IgD-negative memory B cell (primary cell): ENCODE results near the gene CUX1. TPM values are rescaled to one million over a fixed set of nuclear protein-coding genes. Genes with fewer than 3 reads are reported as not detected.
A peak's percentile ranks its signal among the peaks of the same experiment; 100 is the strongest.

Experiments used
- H3K27ac Mint-ChIP-seq, 3 donors: one replicate each; pipeline ENCODE4 v1.8.0; 2020 to 2022; ENCODE audit warnings: mild to moderate bottlenecking in 3 of 3, mixed read lengths in 3 of 3, moderate library complexity in 1 of 3
- H3K27me3 Mint-ChIP-seq: one replicate; pipeline ENCODE4 v1.8.0; 2021; ENCODE audit warnings: mixed read lengths
- H3K36me3 Mint-ChIP-seq: one replicate; pipeline ENCODE4 v1.8.0; 2020; ENCODE audit warnings: mild to moderate bottlenecking, mixed read lengths
- H3K4me1 Mint-ChIP-seq, 3 donors: one replicate each; pipeline ENCODE4 v1.8.0; 2020 to 2022; ENCODE audit warnings: mixed read lengths in 3 of 3, mild to moderate bottlenecking in 1 of 3
- H3K4me3 Mint-ChIP-seq, 4 donors: one replicate each; pipeline ENCODE4 v1.8.0; 2020 to 2022; ENCODE audit warnings: mild to moderate bottlenecking in 4 of 4, mixed read lengths in 4 of 4, moderate library complexity in 3 of 4
- H3K9me3 Mint-ChIP-seq, 3 donors: one replicate each; pipeline ENCODE4 v1.8.0; 2020 to 2021; ENCODE audit warnings: mixed read lengths in 3 of 3, mild to moderate bottlenecking in 1 of 3
- polyA plus RNA-seq: library from polyadenylated mRNA; unstranded; fragments of 300-500 nt; fragmentation: Illumina TruSeq; gene quantifications from one replicate; pipeline ENCODE4 v1.2.3, GENCODE V29; 2021

Gene CUX1
- polyA plus RNA-seq, 1 donor from 2014 or later = 22.2 TPM

GRCh38 chr7:101905203-101905865, 87.9 kb downstream of the CUX1 start:
- H3K4me1 Mint-ChIP-seq = peaks cover 10 to 20% (median 16%) of the 10 kb centered on the region in 3 donors
- H3K4me3 Mint-ChIP-seq = no peak overlapping the region
- no peak overlapping the region for H3K27ac Mint-ChIP-seq
- no peaks in the 10 kb centered on the region for H3K9me3 Mint-ChIP-seq
- no peaks in the 10 kb centered on the region for H3K27me3 Mint-ChIP-seq
- peaks cover 6% of the 10 kb centered on the region for H3K36me3 Mint-ChIP-seq

GRCh38 chr7:101906291-101907240, 89.1 kb downstream of the CUX1 start:
- no peak overlapping the region for H3K27ac Mint-ChIP-seq
- peaks cover 6% of the 10 kb centered on the region for H3K36me3 Mint-ChIP-seq
- H3K4me1 Mint-ChIP-seq = peaks cover 10 to 20% (median 16%) of the 10 kb centered on the region in 3 donors
- no peaks in the 10 kb centered on the region for H3K9me3 Mint-ChIP-seq
- no peaks in the 10 kb centered on the region for H3K27me3 Mint-ChIP-seq
- H3K4me3 Mint-ChIP-seq = no peak overlapping the region

GRCh38 chr7:101910991-101911799, 93.8 kb downstream of the CUX1 start:
- Mint-ChIP-seq H3K4me3 (no peak overlapping the region), H3K27ac (no peak overlapping the region), H3K9me3 (no peaks in the 10 kb centered on the region), H3K36me3 (no peaks in the 10 kb centered on the region), H3K27me3 (no peaks in the 10 kb centered on the region), H3K4me1 (peaks cover 7 to 10% (median 9%) of the 10 kb centered on the region in 3 donors)

- no peaks in the 10 kb centered on the region for H3K36me3 Mint-ChIP-seq
- no peaks in the 10 kb centered on the region for H3K9me3 Mint-ChIP-seq
- H3K27me3 Mint-ChIP-seq = no peaks in the 10 kb centered on the region
- H3K27ac Mint-ChIP-seq = no peak overlapping the region
- peaks cover 7 to 10% (median 9%) of the 10 kb centered on the region in 3 donors for H3K4me1 Mint-ChIP-seq
- H3K4me3 Mint-ChIP-seq = no peak overlapping the region
These were observed 94.6 kb downstream of the CUX1 start for GRCh38 chr7:101911800-101912715.

- Mint-ChIP-seq H3K9me3 (no peaks in the 10 kb centered on the region), H3K4me3 (no peak overlapping the region), H3K27me3 (no peaks in the 10 kb centered on the region), H3K4me1 (peaks cover 7 to 10% (median 9%) of the 10 kb centered on the region in 3 donors), H3K27ac (no peak overlapping the region), H3K36me3 (peaks cover under 1% of the 10 kb centered on the region)
These were observed 95.3 kb downstream of the CUX1 start for GRCh38 chr7:101912716-101913110.

- H3K4me1 Mint-ChIP-seq = peaks cover 7 to 10% (median 9%) of the 10 kb centered on the region in 3 donors
These were observed 95.9 kb downstream of the CUX1 start for GRCh38 chr7:101913247-101913721.

GRCh38 chr7:101913851-101914250, 96.4 kb downstream of the CUX1 start:
- Mint-ChIP-seq H3K27ac (peak overlapping the region in 1 of 3 donors; percentile 70), H3K4me3 (peak overlapping the region in 1 of 4 donors; percentile 45), H3K27me3 (no peaks in the 10 kb centered on the region), H3K4me1 (peaks cover 4 to 9% (median 7%) of the 10 kb centered on the region in 3 donors), H3K36me3 (peaks cover 2% of the 10 kb centered on the region), H3K9me3 (no peaks in the 10 kb centered on the region)

More at GRCh38 chr7:101913247-101913721, 95.9 kb downstream of the CUX1 start:
- no peaks in the 10 kb centered on the region for H3K9me3 Mint-ChIP-seq
- no peak overlapping the region for H3K27ac Mint-ChIP-seq
- H3K36me3 Mint-ChIP-seq = peaks cover 2% of the 10 kb centered on the region
- no peaks in the 10 kb centered on the region for H3K27me3 Mint-ChIP-seq
- peak overlapping the region in 1 of 4 donors; percentile 45 for H3K4me3 Mint-ChIP-seq

- H3K4me3 Mint-ChIP-seq = no peak overlapping the region
- no peaks in the 10 kb centered on the region for H3K9me3 Mint-ChIP-seq
- peaks cover 2% of the 10 kb centered on the region for H3K36me3 Mint-ChIP-seq
- peaks cover 5 to 6% (median 6%) of the 10 kb centered on the region in 3 donors for H3K4me1 Mint-ChIP-seq
- H3K27ac Mint-ChIP-seq = no peak overlapping the region
- no peaks in the 10 kb centered on the region for H3K27me3 Mint-ChIP-seq
These were observed 97.6 kb downstream of the CUX1 start for GRCh38 chr7:101915000-101915399.

- no peak overlapping the region for H3K27ac Mint-ChIP-seq
- peaks cover 5 to 6% (median 6%) of the 10 kb centered on the region in 3 donors for H3K4me1 Mint-ChIP-seq
- H3K27me3 Mint-ChIP-seq = no peaks in the 10 kb centered on the region
- H3K9me3 Mint-ChIP-seq = no peaks in the 10 kb centered on the region
- peaks cover 2% of the 10 kb centered on the region for H3K36me3 Mint-ChIP-seq
- no peak overlapping the region for H3K4me3 Mint-ChIP-seq
These were observed 98.8 kb downstream of the CUX1 start for GRCh38 chr7:101916041-101916800.

GRCh38 chr7:101916876-101917275, 99.5 kb downstream of the CUX1 start:
- Mint-ChIP-seq H3K4me1 (peaks cover 5 to 6% (median 6%) of the 10 kb centered on the region in 3 donors), H3K27ac (no peak overlapping the region), H3K27me3 (no peaks in the 10 kb centered on the region), H3K9me3 (no peaks in the 10 kb centered on the region), H3K36me3 (peaks cover 2% of the 10 kb centered on the region), H3K4me3 (no peak overlapping the region)

- peaks cover 5 to 6% (median 6%) of the 10 kb centered on the region in 3 donors for H3K4me1 Mint-ChIP-seq
- no peaks in the 10 kb centered on the region for H3K27me3 Mint-ChIP-seq
- no peak overlapping the region for H3K27ac Mint-ChIP-seq
- H3K4me3 Mint-ChIP-seq = no peak overlapping the region
- H3K36me3 Mint-ChIP-seq = peaks cover 2% of the 10 kb centered on the region
- no peaks in the 10 kb centered on the region for H3K9me3 Mint-ChIP-seq
These were observed 100.1 kb downstream of the CUX1 start for GRCh38 chr7:101917566-101917965.

- peaks cover 5 to 6% (median 6%) of the 10 kb centered on the region in 3 donors for H3K4me1 Mint-ChIP-seq
- H3K36me3 Mint-ChIP-seq = peaks cover 2% of the 10 kb centered on the region
- H3K4me3 Mint-ChIP-seq = no peak overlapping the region
- H3K9me3 Mint-ChIP-seq = no peaks in the 10 kb centered on the region
- H3K27me3 Mint-ChIP-seq = no peaks in the 10 kb centered on the region
- no peak overlapping the region for H3K27ac Mint-ChIP-seq
These were observed 101.0 kb downstream of the CUX1 start for GRCh38 chr7:101918426-101918825.
